ENCODE results near the gene BCAS4. TPM values are rescaled to one million over a fixed set of nuclear protein-coding genes. Genes with fewer than 3 reads are reported as not detected.
"Not testable (repeated sequence)": the region's sequence is repeated elsewhere in the genome, so short reads cannot be mapped to it uniquely, and the experiment has no call there.

Gene BCAS4
- total RNA-seq, 2 experiments from 2014 or later: 19.0 to 20.9 TPM

DNA sequence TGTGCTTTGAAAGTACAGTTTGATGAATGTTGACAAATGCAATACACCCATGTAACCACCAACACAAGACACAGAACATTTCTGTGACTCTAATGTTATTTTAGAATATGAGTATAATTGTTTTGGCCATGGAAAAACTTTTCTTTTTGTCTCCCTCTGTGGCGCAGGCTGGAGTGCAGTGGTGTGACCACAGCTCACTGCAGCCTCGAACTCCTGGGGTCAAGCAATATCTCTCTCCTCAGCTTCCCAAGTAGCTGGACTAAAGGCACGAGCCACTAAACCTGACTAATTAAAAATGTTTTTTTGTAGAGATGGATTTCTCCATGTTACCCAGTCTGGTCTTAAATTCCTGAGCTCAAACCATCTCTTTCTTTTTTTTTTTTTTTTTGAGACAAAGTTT lies 20.3 kb upstream of the BCAS4 start:
- H3K36me3 Mint-ChIP-seq (ENCODE audit: low read depth): no peaks in the 10 kb centered on the region
- H3K27ac Mint-ChIP-seq: no peak overlapping the region
- peaks cover 4% of the 10 kb centered on the region for H3K27me3 Mint-ChIP-seq
- no peaks in the 10 kb centered on the region for H3K4me1 Mint-ChIP-seq (ENCODE audit: low read depth)
- no peaks in the 10 kb centered on the region for H3K9me3 Mint-ChIP-seq
- no peak overlapping the region for H3K4me3 Mint-ChIP-seq
- no peak for DNase-seq
- POLR2A ChIA-PET: interaction anchor here (0.7 kb wide), 1 partner anchor 524 kb away, joined by 3 read pairs; no protein-coding TSS in a partner anchor
- CTCF ChIA-PET: interaction anchor here (0.7 kb wide), 1 partner anchor 516 kb away, joined by 3 read pairs; no protein-coding TSS in a partner anchor
- Histone ChIP-seq H3K27me3 (ENCODE audit: control insufficient read depth in 1 of 2, insufficient read depth in 2 of 2, low read length in 2 of 2) (no peaks in the 10 kb centered on the region), H3K4me1 (ENCODE audit: insufficient read depth, low read length) (no peaks in the 10 kb centered on the region), H3K27ac (ENCODE audit: low read depth in 1 of 2, low read length in 2 of 2) (no peak overlapping the region), H3K36me3 (ENCODE audit: insufficient read depth, low read length) (no peaks in the 10 kb centered on the region), H3K9me3 (ENCODE audit: control insufficient read depth in 1 of 2, insufficient read depth in 1 of 2, low read length in 2 of 2) (no peaks in the 10 kb centered on the region), H3K4me3 (ENCODE audit: low read length) (no peak overlapping the region)
- no peak for ATAC-seq (ENCODE audit: poor library complexity)
- intact Hi-C loops (cut with DNase I, micrococcal nuclease): no loop called here
- TF ChIP-seq, protein P1, sequence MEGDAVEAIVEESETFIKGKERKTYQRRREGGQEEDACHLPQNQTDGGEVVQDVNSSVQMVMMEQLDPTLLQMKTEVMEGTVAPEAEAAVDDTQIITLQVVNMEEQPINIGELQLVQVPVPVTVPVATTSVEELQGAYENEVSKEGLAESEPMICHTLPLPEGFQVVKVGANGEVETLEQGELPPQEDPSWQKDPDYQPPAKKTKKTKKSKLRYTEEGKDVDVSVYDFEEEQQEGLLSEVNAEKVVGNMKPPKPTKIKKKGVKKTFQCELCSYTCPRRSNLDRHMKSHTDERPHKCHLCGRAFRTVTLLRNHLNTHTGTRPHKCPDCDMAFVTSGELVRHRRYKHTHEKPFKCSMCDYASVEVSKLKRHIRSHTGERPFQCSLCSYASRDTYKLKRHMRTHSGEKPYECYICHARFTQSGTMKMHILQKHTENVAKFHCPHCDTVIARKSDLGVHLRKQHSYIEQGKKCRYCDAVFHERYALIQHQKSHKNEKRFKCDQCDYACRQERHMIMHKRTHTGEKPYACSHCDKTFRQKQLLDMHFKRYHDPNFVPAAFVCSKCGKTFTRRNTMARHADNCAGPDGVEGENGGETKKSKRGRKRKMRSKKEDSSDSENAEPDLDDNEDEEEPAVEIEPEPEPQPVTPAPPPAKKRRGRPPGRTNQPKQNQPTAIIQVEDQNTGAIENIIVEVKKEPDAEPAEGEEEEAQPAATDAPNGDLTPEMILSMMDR (IDR thresholded peaks at IDR 0.05): no peak

DNA sequence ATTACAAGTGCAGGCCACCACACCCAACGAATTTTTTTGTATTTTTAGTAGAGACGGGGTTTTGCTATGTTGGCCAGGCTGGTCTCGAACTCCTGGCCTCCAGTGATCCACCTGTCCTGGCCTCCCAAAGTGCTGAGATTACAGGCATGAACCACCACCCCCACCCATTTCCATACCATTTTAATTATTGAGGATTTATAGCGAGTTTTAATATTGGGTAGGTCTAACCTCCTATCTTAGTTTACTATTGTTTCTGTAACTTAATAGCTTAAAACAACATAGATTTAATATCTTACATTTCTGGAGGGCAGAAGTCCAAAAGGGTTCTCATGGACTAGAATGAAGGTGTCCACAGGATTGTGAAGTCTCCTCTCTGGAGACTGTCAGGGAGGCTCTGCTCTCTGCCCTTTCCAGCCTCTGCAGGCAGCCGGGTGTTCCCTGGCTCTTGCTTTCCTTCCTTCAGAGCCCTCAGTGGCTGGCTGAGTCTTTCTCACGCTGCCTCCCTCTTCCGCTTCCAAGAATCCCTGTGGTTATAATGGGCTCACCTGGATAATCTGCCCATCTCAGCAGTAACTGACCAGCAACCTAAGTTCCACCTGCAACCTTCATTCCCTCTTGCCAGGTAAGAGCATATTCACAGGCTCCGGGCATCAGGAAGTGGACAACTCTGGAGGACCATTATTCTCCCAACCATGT lies 18.6 kb upstream of the BCAS4 start:
- Histone ChIP-seq H3K9me3 (ENCODE audit: control insufficient read depth in 1 of 2, insufficient read depth in 1 of 2, low read length in 2 of 2) (no peaks in the 10 kb centered on the region), H3K27me3 (ENCODE audit: control insufficient read depth in 1 of 2, insufficient read depth in 2 of 2, low read length in 2 of 2) (peaks cover 0 to 5% of the 10 kb centered on the region in 2 experiments), H3K27ac (ENCODE audit: low read depth in 1 of 2, low read length in 2 of 2) (no peak overlapping the region), H3K36me3 (ENCODE audit: insufficient read depth, low read length) (no peaks in the 10 kb centered on the region), H3K4me3 (ENCODE audit: low read length) (no peak overlapping the region), H3K4me1 (ENCODE audit: insufficient read depth, low read length) (no peaks in the 10 kb centered on the region)
- Mint-ChIP-seq H3K9me3 (no peaks in the 10 kb centered on the region), H3K4me3 (no peak overlapping the region), H3K36me3 (ENCODE audit: low read depth) (no peaks in the 10 kb centered on the region), H3K27me3 (peaks cover 5% of the 10 kb centered on the region), H3K27ac (no peak overlapping the region), H3K4me1 (ENCODE audit: low read depth) (no peaks in the 10 kb centered on the region)
- intact Hi-C loops (cut with DNase I, micrococcal nuclease): no loop called here
- ChIA-PET CTCF (no interaction called here), POLR2A (no interaction called here)
- TF ChIP-seq, protein P1 (IDR thresholded peaks at IDR 0.05): no peak
- DNase-seq: no peak
- no peak for ATAC-seq (ENCODE audit: poor library complexity)

DNA sequence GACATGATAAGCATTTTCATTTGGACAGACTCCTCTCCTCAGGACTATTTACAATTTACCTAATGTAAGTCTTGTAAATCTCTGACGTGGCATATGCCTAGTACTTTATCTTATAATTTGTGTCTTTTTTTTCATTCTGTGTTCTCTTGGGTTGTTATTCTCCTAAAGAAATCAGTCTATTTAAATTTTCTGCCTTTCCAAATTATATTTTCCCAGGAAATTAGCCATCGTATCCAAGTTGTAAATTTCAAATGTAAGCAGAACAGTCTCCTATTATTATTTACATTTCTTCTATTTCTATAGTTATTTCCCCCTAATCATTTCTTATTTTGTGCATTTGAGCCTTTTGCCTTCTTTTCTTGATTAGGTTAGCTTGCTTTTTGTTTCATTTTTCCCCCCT lies 17.5 kb upstream of the BCAS4 start:
- DNase-seq (no peak), ATAC-seq (ENCODE audit: poor library complexity) (no peak)
- no peak overlapping the region for H3K27ac Mint-ChIP-seq
- H3K27me3 Mint-ChIP-seq: peaks cover 5% of the 10 kb centered on the region
- no peaks in the 10 kb centered on the region for H3K36me3 Mint-ChIP-seq (ENCODE audit: low read depth)
- H3K4me3 Mint-ChIP-seq: no peak overlapping the region
- no peaks in the 10 kb centered on the region for H3K4me1 ChIP-seq (ENCODE audit: insufficient read depth, low read length)
- intact Hi-C loops (cut with DNase I, micrococcal nuclease): no loop called here
- ChIA-PET POLR2A (no interaction called here), CTCF (no interaction called here)
- H3K36me3 ChIP-seq (ENCODE audit: insufficient read depth, low read length): no peaks in the 10 kb centered on the region
- no peaks in the 10 kb centered on the region for H3K4me1 Mint-ChIP-seq (ENCODE audit: low read depth)
- no peaks in the 10 kb centered on the region for H3K9me3 Mint-ChIP-seq
- no peaks in the 10 kb centered on the region for H3K9me3 ChIP-seq (ENCODE audit: control insufficient read depth in 1 of 2, insufficient read depth in 1 of 2, low read length in 2 of 2)
- peaks cover 0 to 5% of the 10 kb centered on the region in 2 experiments for H3K27me3 ChIP-seq (ENCODE audit: control insufficient read depth in 1 of 2, insufficient read depth in 2 of 2, low read length in 2 of 2)
- no peak overlapping the region for H3K4me3 ChIP-seq (ENCODE audit: low read length)
- TF ChIP-seq, protein P1 (IDR thresholded peaks at IDR 0.05): no peak
- no peak overlapping the region for H3K27ac ChIP-seq (ENCODE audit: low read depth in 1 of 2, low read length in 2 of 2)

DNA sequence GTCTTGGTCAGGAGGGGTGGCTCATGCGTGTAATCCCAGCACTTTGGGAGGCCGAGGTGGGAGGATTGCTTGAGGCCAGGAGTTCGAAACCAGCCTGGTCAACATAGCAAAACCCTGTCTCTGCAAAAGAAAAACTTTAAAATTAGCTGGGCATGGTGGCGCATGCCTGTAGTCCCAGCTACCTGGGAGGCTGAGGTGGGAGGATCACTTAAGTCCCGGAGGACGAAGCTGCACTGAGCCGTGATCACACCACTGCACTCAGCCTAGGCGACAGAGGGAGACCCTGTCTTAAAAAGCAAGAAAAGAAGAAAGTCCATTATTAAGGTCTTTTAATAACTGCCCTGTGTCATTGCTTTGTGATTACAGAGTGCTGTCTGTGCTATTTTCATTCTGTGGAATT lies 15.9 kb upstream of the BCAS4 start:
- DNase-seq; H3K4me3 Mint-ChIP-seq; H3K27ac ChIP-seq (ENCODE audit: low read depth in 1 of 2, low read length in 2 of 2); H3K36me3 ChIP-seq (ENCODE audit: insufficient read depth, low read length); H3K27me3 ChIP-seq (ENCODE audit: control insufficient read depth in 1 of 2, insufficient read depth in 2 of 2, low read length in 2 of 2); H3K9me3 Mint-ChIP-seq; H3K4me3 ChIP-seq (ENCODE audit: low read length); H3K27ac Mint-ChIP-seq; ATAC-seq (ENCODE audit: poor library complexity); H3K4me1 Mint-ChIP-seq (ENCODE audit: low read depth); H3K4me1 ChIP-seq (ENCODE audit: insufficient read depth, low read length); H3K27me3 Mint-ChIP-seq; intact Hi-C loops (cut with DNase I, micrococcal nuclease); H3K36me3 Mint-ChIP-seq (ENCODE audit: low read depth); H3K9me3 ChIP-seq (ENCODE audit: control insufficient read depth in 1 of 2, insufficient read depth in 1 of 2, low read length in 2 of 2): not testable (repeated sequence)
- ChIA-PET CTCF (interaction anchor here (1.0 kb wide), 1 partner anchor 30 kb away, joined by 4 read pairs; no protein-coding TSS in a partner anchor), POLR2A (interaction anchor here (0.8 kb wide), 1 partner anchor 23 kb away, joined by 3 read pairs; no protein-coding TSS in a partner anchor)

All from CD4-positive, alpha-beta T cell (primary cell).